ENCODE data around the gene LDLR.
"Not testable (repeated sequence)": the region's sequence is repeated elsewhere in the genome, so short reads cannot be mapped to it uniquely, and the experiment has no call there.

The LDLR gene

DNA sequence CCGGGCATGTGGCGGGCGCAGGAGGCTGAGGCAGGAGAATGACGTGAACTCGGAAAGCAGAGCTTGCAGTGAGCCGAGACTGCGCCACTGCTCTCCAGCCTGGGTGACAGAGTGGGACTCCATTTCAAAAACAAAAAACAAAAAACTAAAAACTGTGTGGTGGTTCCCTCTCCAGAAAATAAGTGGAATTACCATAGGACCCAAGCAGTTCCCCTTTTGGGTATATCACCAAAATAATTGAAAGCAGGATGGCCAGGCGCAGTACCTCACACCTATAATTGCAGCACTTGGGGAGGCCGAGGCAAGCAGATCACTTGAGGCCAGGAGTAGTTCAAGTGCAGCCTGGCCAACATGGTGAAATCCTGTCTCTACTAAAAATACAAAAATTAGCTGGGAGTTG is 15.7 kb upstream of the LDLR start:
- no peak for DNase-seq

DNA sequence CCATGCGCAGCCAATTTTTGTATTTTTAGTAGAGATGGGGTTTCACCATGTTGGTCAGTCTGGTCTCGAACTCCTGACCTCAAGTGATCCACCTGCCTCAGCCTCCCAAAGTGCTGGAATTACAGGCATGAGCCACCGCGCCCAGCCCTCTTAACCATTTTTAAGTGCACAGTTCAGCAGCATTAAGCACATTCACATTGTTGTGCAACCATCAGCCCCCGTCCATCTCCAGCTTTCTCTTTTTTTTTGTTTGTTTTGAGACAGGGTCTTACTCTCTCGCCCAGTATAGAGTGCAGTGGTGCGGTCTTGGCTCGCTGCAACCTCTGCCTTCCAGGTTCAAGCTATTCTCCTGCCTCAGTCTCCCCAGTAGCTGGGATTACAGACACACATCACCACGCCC is 12.5 kb upstream of the LDLR start:
- DNase-seq = not testable (repeated sequence)

DNA sequence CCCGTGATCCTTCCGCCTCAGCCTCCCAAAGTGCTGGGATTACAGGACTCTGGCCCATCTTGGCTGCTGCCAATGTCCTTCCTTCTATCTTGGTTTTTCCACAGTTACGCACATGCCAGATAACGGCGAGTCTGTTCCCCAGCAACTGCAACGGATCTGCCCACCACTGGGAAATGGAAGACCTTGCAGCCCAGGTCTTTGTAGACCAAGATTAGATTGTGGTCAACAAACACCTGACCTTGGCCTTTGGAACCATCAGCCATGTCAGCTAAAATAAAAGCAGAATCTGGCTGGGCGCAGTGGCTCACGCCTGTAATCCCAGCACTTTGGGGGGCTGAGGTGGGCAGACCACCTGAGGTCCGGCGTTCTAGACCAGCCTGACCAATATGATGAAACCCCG is 10.4 kb upstream of the LDLR start:
- no peak for DNase-seq

DNA sequence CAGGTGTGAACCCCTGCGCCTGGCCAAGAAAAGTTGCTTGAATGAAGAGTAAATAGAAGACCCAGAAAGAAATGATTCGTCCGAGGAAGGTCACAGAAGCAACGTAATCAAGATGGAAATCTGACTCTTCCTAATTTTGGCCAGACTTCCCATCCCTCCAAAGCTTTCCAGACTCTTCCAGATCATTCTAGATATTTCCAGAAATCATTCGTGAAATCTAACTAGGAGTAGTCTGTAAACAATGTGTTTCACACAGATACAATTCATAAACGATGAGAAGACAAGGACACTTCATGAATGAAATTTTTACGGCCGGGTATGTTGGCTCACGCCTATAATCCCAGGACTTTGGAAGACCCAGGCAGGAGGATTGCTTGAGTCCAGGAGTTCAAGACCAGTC is 9.3 kb upstream of the LDLR start:
- no peak for DNase-seq

DNA sequence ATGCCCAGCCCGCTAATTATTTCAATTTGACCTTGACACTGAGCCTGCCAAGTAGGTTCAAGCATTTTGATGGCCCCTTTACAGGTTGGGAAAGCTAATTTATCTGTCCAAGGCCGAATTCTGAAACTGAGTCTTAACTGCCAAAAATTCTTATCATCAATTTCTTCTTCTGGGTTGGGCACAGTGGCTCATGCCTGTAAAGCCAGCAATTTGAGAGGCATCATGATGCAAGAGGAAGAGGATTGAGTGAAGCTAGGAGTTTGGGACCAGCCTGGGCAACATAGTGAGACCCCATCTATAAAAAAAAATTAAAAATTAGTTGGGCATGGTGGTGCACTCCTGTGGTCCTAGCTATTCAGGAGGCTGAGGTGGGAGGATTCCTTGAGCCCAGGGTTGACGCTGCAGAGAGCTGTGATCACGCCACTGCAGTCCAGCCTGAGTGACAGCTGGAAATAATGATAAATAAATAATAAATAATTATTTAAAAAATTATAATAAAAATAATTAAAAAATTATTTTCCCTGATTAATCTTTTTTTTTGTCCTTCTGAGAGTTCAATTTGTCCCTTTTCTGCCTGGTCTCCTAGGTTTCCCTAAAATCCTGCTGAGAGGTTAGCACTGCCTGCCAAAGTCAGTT is 1.3 kb upstream of the LDLR start:
- DNase-seq = no peak

DNA sequence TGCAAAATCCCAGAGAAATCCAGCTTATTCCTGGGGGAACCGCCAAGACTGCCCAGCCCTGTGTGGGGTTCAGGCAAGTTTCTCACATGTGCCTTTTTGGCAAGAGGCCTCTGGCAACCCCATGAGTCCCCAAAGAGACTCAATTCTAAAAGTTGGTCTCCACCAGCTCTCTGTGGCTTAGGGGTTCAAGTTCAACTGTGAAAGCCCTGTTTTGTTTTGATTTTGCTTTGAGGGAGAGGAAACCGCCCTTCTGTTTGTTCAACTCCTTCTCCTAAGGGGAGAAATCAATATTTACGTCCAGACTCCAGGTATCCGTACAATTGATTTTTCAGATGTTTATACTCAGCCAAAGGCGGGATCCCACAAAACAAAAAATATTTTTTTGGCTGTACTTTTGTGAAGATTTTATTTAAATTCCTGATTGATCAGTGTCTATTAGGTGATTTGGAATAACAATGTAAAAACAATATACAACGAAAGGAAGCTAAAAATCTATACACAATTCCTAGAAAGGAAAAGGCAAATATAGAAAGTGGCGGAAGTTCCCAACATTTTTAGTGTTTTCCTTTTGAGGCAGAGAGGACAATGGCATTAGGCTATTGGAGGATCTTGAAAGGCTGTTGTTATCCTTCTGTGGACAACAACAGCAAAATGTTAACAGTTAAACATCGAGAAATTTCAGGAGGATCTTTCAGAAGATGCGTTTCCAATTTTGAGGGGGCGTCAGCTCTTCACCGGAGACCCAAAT is 583 bp upstream of the LDLR start:
- DNase-seq = no peak

DNA sequence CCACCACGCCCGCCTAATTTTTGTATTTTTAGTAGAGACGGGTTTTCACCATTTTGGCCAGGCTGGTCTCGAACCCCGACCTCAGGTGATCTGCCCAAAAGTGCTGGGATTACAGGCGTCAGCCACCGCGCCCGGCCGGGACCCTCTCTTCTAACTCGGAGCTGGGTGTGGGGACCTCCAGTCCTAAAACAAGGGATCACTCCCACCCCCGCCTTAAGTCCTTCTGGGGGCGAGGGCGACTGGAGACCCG is 676 bp downstream of the LDLR start:
- DNase-seq = not testable (repeated sequence)

DNA sequence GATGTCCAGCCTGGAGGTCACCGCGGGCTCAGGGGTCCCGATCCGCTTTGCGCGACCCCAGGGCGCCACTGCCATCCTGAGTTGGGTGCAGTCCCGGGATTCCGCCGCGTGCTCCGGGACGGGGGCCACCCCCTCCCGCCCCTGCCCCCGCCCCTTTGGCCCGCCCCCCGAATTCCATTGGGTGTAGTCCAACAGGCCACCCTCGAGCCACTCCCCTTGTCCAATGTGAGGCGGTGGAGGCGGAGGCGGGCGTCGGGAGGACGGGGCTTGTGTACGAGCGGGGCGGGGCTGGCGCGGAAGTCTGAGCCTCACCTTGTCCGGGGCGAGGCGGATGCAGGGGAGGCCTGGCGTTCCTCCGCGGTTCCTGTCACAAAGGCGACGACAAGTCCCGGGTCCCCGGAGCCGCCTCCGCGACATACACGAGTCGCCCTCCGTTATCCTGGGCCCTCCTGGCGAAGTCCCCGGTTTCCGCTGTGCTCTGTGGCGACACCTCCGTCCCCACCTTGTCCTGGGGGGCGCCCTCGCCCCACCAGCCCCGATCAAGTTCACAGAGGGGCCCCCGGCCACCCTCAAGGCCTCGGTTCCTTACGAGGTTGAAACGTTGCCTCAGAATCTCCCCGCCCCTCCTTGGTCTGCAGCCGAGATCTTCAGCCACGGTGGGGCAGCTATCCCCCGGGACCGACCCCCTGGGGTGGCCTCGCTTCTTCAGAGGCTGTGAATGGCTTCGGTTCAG is 1.2 kb downstream of the LDLR start:
- DNase-seq = peak; percentile 98 to 99

DNA sequence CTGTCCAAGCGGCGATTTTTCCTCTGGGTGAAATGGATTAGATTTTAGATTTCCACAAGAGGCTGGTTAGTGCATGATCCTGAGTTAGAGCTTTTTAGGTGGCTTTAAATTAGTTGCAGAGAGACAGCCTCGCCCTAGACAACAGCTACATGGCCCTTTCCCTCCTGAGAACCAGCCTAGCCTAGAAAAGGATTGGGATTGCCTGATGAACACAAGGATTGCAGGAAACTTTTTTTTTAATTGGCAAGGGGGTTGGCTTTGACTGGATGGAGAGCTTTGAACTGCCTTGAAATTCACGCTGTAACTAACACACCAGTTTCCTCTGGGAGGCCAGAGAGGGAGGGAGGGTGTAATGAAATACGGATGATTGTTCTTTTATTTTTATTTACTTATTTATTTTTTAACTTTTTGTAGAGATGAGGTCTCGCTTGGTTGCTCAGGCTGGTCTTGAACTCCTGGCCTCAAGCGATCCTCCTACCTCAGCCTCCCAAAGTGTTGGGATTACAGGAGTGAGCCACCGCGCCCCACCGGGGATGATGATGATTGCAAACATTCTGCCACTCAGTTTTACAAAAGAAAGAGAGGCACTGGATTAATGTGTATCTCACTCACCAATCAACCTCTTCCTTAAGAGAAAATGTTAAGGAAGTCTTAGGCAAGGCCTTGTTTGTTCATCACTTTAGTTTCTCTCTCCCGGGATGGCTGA is 1.9 kb downstream of the LDLR start:
- DNase-seq = no peak

DNA sequence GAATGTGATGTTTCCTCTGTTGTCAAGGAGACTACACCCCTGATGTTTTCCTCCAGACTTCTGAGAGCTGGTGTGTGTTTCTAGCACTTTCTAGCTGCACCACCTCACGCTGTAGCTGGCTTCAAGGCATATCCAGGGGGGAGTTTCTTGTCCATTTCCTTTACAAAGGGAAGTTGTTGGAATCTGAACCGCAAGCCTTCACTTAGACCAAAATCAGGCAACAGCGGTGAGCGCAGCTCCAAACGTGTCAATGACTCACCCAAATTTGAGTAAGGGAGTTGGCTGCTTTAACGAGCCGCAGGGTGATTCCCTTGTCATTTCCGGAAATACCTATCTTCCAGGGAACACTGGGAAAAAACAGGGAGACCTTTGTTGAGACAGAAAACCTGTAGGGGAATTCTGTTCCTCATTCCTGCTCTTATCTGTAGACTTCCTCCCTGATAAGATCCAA is 2.5 kb downstream of the LDLR start:
- peak; percentile 52 to 60 for DNase-seq

DNA sequence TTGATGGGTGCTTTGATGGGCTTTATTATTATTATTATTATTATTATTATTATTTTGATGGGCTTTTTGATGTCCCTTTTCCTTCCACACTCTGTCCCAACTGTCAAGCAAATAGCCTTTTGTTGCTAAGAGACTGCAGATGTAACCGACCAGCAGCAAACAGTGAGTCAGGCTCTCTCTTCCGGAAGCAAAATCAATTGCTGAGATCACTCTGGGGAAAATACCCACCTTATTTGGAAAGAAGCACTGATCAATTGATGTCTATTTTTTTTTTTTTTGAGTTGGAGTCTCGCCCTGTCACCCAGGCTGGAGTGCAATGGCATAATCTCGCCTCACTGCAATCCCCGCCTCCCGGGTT is 2.9 kb downstream of the LDLR start:
- no peak for DNase-seq

DNA sequence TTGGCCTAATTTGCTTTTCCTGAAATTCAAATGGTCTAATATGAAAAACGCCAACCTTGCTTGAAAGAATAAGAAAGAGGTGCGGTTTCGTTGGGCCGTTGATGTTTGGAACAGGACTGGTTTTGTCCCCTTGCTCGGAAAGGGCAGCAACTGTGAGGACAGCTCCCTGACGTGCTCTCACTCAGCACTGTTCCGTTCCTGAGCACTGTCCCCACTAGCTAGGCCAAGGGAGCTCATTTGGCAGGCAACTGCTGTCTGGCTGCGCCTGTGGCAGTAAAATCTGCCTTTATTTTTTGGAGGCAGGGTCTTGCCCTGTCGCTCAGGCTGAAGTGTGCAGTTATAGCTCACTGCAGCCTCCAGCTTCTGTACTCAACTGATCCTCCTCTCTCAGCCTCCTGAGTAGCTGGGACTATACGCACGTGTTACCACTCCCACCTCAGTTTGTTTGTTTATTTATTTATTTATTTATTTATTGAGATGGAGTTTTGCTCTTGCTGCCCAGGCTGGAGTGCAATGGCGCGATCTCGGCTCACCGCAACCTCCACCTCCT is 4.5 kb downstream of the LDLR start:
- DNase-seq = no peak

DNA sequence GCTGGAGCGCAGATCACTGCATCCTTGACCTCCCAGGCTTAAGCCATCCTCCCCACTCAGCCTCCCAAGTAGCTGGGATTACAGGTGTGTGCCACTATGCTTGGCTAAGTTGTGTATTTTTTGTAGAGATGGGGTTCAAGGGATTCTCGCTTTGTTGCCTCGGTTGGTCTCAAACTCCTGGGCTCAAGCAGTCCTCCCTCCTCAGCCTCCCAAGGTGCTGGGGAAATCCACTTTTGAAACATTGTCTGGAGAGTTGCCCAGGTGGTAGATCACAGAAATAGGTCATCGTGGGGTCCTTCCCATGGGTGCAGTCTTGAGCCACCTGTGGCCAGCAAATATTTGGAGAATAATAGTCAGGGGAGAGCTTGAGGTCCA is 5.2 kb downstream of the LDLR start:
- no peak for DNase-seq

DNA sequence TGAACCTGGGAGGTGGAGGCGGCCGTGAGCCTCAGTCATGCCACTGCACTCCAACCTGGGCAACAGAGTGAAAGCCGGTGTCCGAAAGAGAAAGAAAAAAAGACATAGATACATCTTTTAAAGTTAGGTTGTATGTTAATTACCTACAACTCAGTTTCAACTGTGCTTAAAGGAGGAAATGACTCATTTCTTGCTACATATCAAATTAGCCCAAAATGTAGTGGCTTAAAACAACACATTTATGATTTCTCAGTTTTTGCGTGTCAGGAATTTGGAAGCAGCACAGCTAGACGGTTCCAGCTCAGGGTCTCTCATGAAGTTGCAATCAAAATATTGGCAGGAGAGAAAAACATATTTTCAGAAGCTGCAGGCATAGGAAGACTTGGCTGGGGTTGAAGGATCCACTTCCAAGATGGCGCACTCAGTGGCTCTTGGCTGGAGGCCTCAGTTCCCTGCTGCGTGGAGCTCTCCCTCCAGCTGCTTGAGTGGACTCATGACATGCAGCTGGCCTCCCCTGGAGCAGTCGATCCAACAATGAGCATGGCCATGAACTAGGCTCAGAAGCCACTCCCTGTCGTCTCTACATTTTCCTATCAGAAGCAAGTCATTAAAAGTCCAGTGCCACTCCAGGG is 7.1 kb downstream of the LDLR start:
- peak in 1 of 2 experiments; percentile 19 for DNase-seq

DNA sequence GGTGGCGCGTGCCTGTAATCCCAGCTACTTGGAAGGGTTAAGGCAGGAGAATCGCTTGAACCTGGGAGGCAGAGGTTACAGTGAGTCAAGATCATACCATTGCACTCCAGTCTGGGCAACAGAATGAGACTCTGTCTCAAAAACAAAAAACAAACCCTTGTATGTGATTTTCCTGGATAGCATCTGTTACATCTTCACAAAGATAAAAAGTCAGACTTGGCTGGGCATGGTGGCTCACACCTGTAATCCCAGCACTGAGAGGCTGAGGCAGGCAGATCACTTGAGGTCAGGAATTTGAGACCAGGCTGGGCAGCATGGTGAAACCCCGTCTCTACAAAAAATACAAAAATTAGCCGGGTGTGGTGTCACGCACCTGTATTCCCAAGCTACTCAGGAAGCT is 8.1 kb downstream of the LDLR start:
- not testable (repeated sequence) for DNase-seq

DNA sequence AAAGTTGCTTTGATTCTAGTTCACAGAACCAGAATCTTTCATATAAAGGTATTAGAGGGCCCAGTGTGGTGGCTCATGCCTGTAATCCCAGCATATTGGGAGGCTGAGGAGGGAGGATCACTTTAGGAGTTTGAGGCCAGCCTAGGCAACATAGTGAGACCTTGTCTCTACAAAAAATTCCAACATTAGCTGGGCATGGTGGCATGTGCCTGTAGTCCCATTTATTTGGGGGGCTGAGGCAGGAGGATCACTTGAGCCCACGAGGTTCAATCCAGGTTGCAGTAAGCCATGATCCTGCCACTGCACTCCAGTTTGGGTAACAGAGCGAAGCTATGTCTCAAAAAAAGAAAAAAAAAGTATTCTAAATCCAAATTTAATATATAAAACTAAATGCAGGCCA is 9.1 kb downstream of the LDLR start:
- DNase-seq = no peak

DNA sequence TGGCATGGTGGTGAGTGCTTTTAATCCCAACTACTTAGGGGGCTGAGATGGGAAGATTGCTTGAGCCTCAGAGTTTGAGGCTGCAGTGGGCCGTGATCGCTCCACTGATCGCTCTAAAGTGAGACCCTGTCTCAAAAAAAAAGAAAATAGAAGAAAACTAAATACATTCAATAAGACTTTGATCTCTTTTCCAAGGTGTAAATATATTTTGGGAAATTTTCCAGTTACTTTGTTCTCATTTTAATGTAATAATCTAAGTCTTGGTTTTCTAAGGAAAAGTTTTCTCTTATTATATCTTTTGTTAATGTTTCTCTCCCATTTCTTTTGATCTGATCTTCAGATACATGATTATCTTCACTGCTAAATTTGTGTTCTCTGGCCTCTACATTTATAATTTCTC is 9.6 kb downstream of the LDLR start:
- DNase-seq = no peak

DNA sequence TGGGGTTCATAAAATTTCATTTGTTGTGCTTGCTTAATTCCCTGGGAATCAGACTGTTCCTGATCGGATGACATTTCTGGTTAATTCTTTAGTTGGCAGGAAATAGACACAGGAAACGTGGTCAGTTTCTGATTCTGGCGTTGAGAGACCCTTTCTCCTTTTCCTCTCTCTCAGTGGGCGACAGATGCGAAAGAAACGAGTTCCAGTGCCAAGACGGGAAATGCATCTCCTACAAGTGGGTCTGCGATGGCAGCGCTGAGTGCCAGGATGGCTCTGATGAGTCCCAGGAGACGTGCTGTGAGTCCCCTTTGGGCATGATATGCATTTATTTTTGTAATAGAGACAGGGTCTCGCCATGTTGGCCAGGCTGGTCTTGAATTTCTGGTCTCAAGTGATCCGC is 10.8 kb downstream of the LDLR start:
- no peak for DNase-seq

DNA sequence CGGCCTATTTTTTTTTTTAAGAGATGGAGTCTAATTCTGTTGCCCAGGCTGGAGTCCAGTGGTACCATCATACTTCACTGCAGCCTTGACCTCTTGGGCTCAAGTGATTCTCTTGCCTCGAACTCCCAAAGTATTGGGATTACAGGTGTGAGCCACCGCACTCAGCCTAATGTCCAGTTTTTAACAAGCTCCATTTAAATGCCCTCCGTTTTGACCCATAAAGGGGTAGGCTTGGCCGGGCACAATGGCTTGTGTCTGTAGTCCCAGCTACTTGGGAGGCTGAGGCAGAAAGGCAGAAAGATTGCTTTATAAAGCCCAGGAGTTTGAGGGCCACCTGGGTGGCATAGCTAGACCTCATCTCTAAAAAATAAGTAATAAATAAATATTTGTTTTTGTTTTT is 11.8 kb downstream of the LDLR start:
- no peak for DNase-seq

DNA sequence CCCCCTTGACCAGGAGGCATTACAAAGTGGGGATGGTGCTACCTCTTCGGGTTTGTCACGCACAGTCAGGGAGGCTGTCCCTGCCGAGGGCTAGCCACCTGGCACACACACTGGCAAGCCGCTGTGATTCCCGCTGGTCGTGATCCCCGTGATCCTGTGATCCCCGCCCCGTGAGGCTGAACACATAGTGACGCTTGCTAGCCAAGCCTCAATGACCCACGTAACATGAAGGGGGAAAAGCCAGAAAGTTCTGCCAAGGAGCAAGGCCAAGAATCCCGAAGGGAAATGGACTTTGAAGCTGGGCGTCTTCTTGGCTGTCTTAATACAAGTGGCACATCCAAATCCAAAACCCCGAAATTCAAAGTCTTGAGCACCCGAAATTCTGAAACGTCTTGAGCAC is 13.7 kb downstream of the LDLR start:
- no peak for DNase-seq

DNA sequence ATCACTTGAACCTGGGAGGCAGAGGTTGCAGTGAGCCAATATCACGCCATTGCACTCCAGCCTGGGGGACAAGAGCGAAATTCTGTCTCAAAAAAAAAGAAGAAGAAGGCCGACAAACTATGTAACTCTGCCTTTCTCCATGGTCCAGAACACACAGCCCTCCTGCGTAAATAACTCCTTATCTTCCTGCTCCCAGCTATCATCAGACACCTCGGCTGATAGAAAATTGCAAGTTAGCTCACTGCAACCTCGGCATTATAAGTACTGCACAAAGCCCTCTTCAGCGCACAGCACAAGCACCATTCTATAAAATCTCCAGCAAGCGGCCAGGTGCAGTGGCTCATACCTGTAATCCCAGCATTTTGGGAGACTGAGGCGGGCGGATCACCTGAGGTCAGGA is 14.4 kb downstream of the LDLR start:
- DNase-seq = not testable (repeated sequence)

DNA sequence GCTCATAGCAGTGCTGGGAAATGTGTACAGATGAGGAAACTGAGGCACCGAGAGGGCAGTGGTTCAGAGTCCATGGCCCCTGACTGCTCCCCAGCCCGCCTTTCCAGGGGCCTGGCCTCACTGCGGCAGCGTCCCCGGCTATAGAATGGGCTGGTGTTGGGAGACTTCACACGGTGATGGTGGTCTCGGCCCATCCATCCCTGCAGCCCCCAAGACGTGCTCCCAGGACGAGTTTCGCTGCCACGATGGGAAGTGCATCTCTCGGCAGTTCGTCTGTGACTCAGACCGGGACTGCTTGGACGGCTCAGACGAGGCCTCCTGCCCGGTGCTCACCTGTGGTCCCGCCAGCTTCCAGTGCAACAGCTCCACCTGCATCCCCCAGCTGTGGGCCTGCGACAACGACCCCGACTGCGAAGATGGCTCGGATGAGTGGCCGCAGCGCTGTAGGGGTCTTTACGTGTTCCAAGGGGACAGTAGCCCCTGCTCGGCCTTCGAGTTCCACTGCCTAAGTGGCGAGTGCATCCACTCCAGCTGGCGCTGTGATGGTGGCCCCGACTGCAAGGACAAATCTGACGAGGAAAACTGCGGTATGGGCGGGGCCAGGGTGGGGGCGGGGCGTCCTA is 15.9 kb downstream of the LDLR start:
- no peak for DNase-seq

DNA sequence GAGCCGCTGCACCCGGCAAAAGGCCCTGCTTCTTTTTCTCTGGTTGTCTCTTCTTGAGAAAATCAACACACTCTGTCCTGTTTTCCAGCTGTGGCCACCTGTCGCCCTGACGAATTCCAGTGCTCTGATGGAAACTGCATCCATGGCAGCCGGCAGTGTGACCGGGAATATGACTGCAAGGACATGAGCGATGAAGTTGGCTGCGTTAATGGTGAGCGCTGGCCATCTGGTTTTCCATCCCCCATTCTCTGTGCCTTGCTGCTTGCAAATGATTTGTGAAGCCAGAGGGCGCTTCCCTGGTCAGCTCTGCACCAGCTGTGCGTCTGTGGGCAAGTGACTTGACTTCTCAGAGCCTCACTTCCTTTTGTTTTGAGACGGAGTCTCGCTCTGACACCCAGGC is 17.2 kb downstream of the LDLR start:
- no peak for DNase-seq

All from activated CD4-positive, alpha-beta T cell treated with anti-CD3 and anti-CD28 coated beads, Interleukin-2, amount 50 U/mL, for 48 hours (primary cell).